H9 (cell line): ENCODE measurements around the gene KCNJ10. TPM values are rescaled to one million over a fixed set of nuclear protein-coding genes. Genes with fewer than 3 reads are reported as not detected.

Experiments used
- DNase-seq: peaks from one replicate; pipeline ENCODE4 v3.0.0-alpha.2; 2017
- H2AFZ ChIP-seq: one replicate; pipeline ENCODE4 v1.6.1; 2013; ENCODE audit warnings: mild to moderate bottlenecking, low read length, control low read depth, moderate library complexity
- H2AK5ac ChIP-seq: 2 replicates; pipeline ENCODE4 v1.6.1; 2013; ENCODE audit warnings: low read length, control low read depth, mixed read lengths; ENCODE audit not compliant: insufficient read length
- H2BK120ac ChIP-seq: one replicate; pipeline ENCODE4 v1.6.1; 2013; ENCODE audit warnings: low read depth, mild to moderate bottlenecking, low read length, control low read depth, inconsistent platforms; ENCODE audit not compliant: poor library complexity, severe bottlenecking
- H2BK12ac ChIP-seq: 2 replicates; pipeline ENCODE4 v1.6.1; 2013; ENCODE audit warnings: low read length, control low read depth, mixed read lengths, low read depth; ENCODE audit not compliant: insufficient read length
- H2BK15ac ChIP-seq: 2 replicates; pipeline ENCODE4 v1.6.1; 2013; ENCODE audit warnings: low read depth, low read length, control low read depth
- H2BK20ac ChIP-seq: one replicate; pipeline ENCODE4 v1.6.1; 2013; ENCODE audit warnings: low read depth, mild to moderate bottlenecking, low read length, control low read depth, inconsistent platforms; ENCODE audit not compliant: poor library complexity, severe bottlenecking
- H2BK5ac ChIP-seq: 2 replicates; pipeline ENCODE4 v1.6.1; 2013; ENCODE audit warnings: low read length, control low read depth, mixed read lengths; ENCODE audit not compliant: insufficient read length
- H3K14ac ChIP-seq: 2 replicates; pipeline ENCODE4 v1.6.1; 2013; ENCODE audit warnings: low read length, control low read depth; ENCODE audit not compliant: insufficient read depth
- H3K18ac ChIP-seq: 2 replicates; pipeline ENCODE4 v1.6.1; 2013; ENCODE audit warnings: low read depth, mild to moderate bottlenecking, mixed read lengths, low read length, control low read depth; ENCODE audit not compliant: insufficient read length
- H3K23ac ChIP-seq: 2 replicates; pipeline ENCODE4 v1.6.1; 2013; ENCODE audit warnings: low read length, control low read depth, mixed read lengths, low read depth; ENCODE audit not compliant: insufficient read length
- H3K23me2 ChIP-seq: 2 replicates; pipeline ENCODE4 v1.6.1; 2013; ENCODE audit warnings: low read depth, mild to moderate bottlenecking, mixed read lengths, low read length, control low read depth; ENCODE audit not compliant: insufficient read length, poor library complexity, severe bottlenecking
- H3K27ac ChIP-seq: 2 replicates; pipeline ENCODE4 v1.5.1; 2013; ENCODE audit warnings: low read length, control low read depth, mixed read lengths, low read depth; ENCODE audit not compliant: insufficient read length
- H3K27me3 ChIP-seq: 2 replicates; pipeline ENCODE4 v1.6.1; 2013; ENCODE audit warnings: low read length, control low read depth, inconsistent platforms; ENCODE audit not compliant: insufficient read depth
- H3K4ac ChIP-seq: 2 replicates; pipeline ENCODE4 v1.6.1; 2013; ENCODE audit warnings: low read depth, mild to moderate bottlenecking, control low read depth, inconsistent platforms, low read length, moderate library complexity
- H3K4me1 ChIP-seq: 2 replicates; pipeline ENCODE4 v1.6.1; 2013; ENCODE audit warnings: low read length, control low read depth, inconsistent platforms; ENCODE audit not compliant: insufficient read depth
- H3K4me2 ChIP-seq: 2 replicates; pipeline ENCODE4 v1.6.1; 2013; ENCODE audit warnings: low read length, control low read depth, mixed read lengths; ENCODE audit not compliant: insufficient read length, insufficient read depth
- H3K56ac ChIP-seq: 2 replicates; pipeline ENCODE4 v1.6.1; 2013; ENCODE audit warnings: low read depth, mild to moderate bottlenecking, mixed read lengths, low read length, control low read depth; ENCODE audit not compliant: insufficient read length
- H3K79me1 ChIP-seq: 2 replicates; pipeline ENCODE4 v1.6.1; 2013; ENCODE audit warnings: low read depth, mild to moderate bottlenecking, moderate library complexity, low read length, control low read depth, inconsistent platforms; ENCODE audit not compliant: insufficient read depth, poor library complexity, severe bottlenecking
- H3K79me2 ChIP-seq: 2 replicates; pipeline ENCODE4 v1.6.1; 2013; ENCODE audit warnings: low read length, control low read depth, inconsistent platforms; ENCODE audit not compliant: insufficient read depth
- H3K9ac ChIP-seq: 2 replicates; pipeline ENCODE4 v1.6.1; 2013; ENCODE audit warnings: low read length, control low read depth, mixed read lengths; ENCODE audit not compliant: insufficient read length; ENCODE audit errors: extremely low read depth
- H3K9me3 ChIP-seq: one replicate; pipeline ENCODE4 v1.6.1; 2013; ENCODE audit warnings: low read depth, low read length, inconsistent platforms; ENCODE audit not compliant: control insufficient read depth
- H3T11ph ChIP-seq: one replicate; pipeline ENCODE4 v1.6.1; 2013; ENCODE audit warnings: mild to moderate bottlenecking, low read length, control low read depth, inconsistent platforms
- H4K20me1 ChIP-seq: one replicate; pipeline ENCODE4 v1.6.1; 2013; ENCODE audit not compliant: control insufficient read depth, insufficient read length, insufficient read depth
- H4K5ac ChIP-seq: 2 replicates; pipeline ENCODE4 v1.6.1; 2013; ENCODE audit warnings: low read depth, mild to moderate bottlenecking, mixed read lengths, low read length, control low read depth; ENCODE audit not compliant: insufficient read length
- H4K8ac ChIP-seq: replicated peaks from 2 replicates; pipeline ENCODE4 v1.6.1; 2013; ENCODE audit warnings: low read length, control low read depth, mixed read lengths, low read depth; ENCODE audit not compliant: insufficient read length
- H4K91ac ChIP-seq: 2 replicates; pipeline ENCODE4 v1.6.1; 2013; ENCODE audit warnings: low read depth, mild to moderate bottlenecking, moderate library complexity, mixed read lengths, low read length, control low read depth; ENCODE audit not compliant: insufficient read length
- H3K27ac Mint-ChIP-seq, 3 experiments: 2 replicates in 2 of 3; 3 replicates in 1 of 3; pipeline ENCODE4 v1.8.0; 2020 to 2021; ENCODE audit warnings: mixed read lengths in 3 of 3, mild to moderate bottlenecking in 1 of 3, moderate library complexity in 1 of 3
- H3K27me3 Mint-ChIP-seq: 2 replicates; pipeline ENCODE4 v1.8.0; 2021; ENCODE audit warnings: low read depth, mild to moderate bottlenecking, moderate library complexity, mixed read lengths
- H3K36me3 Mint-ChIP-seq, 3 experiments: 2 replicates in 2 of 3; 3 replicates in 1 of 3; pipeline ENCODE4 v1.8.0; 2020 to 2021; ENCODE audit warnings: low read depth in 3 of 3, mixed read lengths in 3 of 3; ENCODE audit not compliant: insufficient read depth in 1 of 3
- H3K4me1 Mint-ChIP-seq, 2 experiments: 2 replicates each; pipeline ENCODE4 v1.8.0; 2020; ENCODE audit warnings: mixed read lengths in 2 of 2
- H3K4me3 Mint-ChIP-seq, 2 experiments: 2 replicates in 1 of 2; 3 replicates in 1 of 2; pipeline ENCODE4 v1.8.0; 2020 to 2021; ENCODE audit warnings: mild to moderate bottlenecking in 2 of 2, mixed read lengths in 2 of 2, moderate library complexity in 1 of 2
- H3K9me3 Mint-ChIP-seq, 2 experiments: 2 replicates in 1 of 2; 3 replicates in 1 of 2; pipeline ENCODE4 v1.8.0; 2020; ENCODE audit warnings: mild to moderate bottlenecking in 2 of 2, mixed read lengths in 2 of 2, moderate library complexity in 1 of 2
- WGBS: extraction: QIAGEN DNeasy Blood & Tissue Kit; methylation state at CpG from one replicate; pipeline ENCODE4 v1.1.7; 2013; ENCODE audit warnings: missing lambda C conversion rate, low lambda C conversion rate, mixed read lengths; ENCODE audit not compliant: insufficient read length; ENCODE audit errors: extremely low coverage; 5-methylcytosine and 5-hydroxymethylcytosine counted together
- total RNA-seq: library from RNA; stranded (reverse); gene quantifications from 2 replicates; pipeline ENCODE4 v1.2.1, GENCODE V29; 2021
- TF ChIP-seq, protein P1 (sequence below): fragments of 200-600 bp; sonication (generic); conservative IDR thresholded peaks from 3 replicates; pipeline ENCODE4 v1.8.0; 2021; ENCODE audit warnings: antibody characterized with exemption, mild to moderate bottlenecking

The KCNJ10 gene
- total RNA-seq, 1 experiment from 2014 or later: 0.44 TPM

DNA sequence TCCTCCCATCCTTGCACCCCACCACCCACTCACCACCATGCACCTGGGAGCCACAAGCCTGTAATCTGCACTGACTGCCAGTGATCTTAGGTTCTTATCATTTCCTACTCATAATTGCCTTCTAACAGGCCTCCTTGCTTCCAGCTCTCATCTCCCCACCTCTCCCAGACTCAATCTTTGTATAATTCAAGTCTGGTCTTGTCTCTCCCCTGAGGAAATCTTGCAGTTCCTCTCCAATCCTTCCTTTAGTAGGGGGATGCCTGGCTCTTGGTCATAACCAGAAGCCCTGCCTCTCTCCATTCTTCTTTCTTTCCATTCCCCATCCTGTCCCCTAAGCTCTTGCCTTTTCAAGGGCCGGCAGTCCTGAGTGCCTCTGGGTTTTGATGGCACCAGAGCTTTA is 66.0 kb downstream of the KCNJ10 start:
- no peak overlapping the region for H3K56ac ChIP-seq
- TF ChIP-seq, protein P1, sequence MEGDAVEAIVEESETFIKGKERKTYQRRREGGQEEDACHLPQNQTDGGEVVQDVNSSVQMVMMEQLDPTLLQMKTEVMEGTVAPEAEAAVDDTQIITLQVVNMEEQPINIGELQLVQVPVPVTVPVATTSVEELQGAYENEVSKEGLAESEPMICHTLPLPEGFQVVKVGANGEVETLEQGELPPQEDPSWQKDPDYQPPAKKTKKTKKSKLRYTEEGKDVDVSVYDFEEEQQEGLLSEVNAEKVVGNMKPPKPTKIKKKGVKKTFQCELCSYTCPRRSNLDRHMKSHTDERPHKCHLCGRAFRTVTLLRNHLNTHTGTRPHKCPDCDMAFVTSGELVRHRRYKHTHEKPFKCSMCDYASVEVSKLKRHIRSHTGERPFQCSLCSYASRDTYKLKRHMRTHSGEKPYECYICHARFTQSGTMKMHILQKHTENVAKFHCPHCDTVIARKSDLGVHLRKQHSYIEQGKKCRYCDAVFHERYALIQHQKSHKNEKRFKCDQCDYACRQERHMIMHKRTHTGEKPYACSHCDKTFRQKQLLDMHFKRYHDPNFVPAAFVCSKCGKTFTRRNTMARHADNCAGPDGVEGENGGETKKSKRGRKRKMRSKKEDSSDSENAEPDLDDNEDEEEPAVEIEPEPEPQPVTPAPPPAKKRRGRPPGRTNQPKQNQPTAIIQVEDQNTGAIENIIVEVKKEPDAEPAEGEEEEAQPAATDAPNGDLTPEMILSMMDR: no peak
- no peaks in the 10 kb centered on the region for H3K23me2 ChIP-seq
- H4K5ac ChIP-seq: no peak overlapping the region
- Mint-ChIP-seq H3K27me3 (peaks cover 12% of the 10 kb centered on the region), H3K27ac (peak overlapping the region in 1 of 3 experiments; percentile 72; a peak in 1 of 7 replicates), H3K9me3 (no peaks in the 10 kb centered on the region), H3K4me3 (no peak overlapping the region), H3K4me1 (no peaks in the 10 kb centered on the region), H3K36me3 (no peaks in the 10 kb centered on the region)
- no peaks in the 10 kb centered on the region for H3K9me3 ChIP-seq
- H3K4me2 ChIP-seq: no peak overlapping the region
- H2AFZ ChIP-seq: no peak overlapping the region
- no peak overlapping the region for H3K9ac ChIP-seq
- no peak overlapping the region for H2BK15ac ChIP-seq
- H3K14ac ChIP-seq: no peak overlapping the region
- no peaks in the 10 kb centered on the region for H3K79me2 ChIP-seq
- H3K79me1 ChIP-seq: no peaks in the 10 kb centered on the region
- H3K4ac ChIP-seq: no peak overlapping the region
- no peaks in the 10 kb centered on the region for H3K4me1 ChIP-seq
- H2BK12ac ChIP-seq: no peak overlapping the region
- H2BK5ac ChIP-seq: no peak overlapping the region
- H3K27ac ChIP-seq: no peak overlapping the region
- H2BK120ac ChIP-seq: no peak overlapping the region
- no peak overlapping the region for H3T11ph ChIP-seq
- no peak overlapping the region for H4K8ac ChIP-seq
- no peak for DNase-seq
- no peaks in the 10 kb centered on the region for H4K20me1 ChIP-seq
- H4K91ac ChIP-seq: no peak overlapping the region
- H3K27me3 ChIP-seq: no peaks in the 10 kb centered on the region
- no CpG with 5 or more reads among the region's 1 CpG for WGBS
- no peak overlapping the region for H3K18ac ChIP-seq
- no peak overlapping the region for H3K23ac ChIP-seq
- H2AK5ac ChIP-seq: no peak overlapping the region
- H2BK20ac ChIP-seq: no peak overlapping the region
